Loucy (cell line): Measurements from ENCODE around the gene SLC22A15.

ENCODE experiments used
- EZH2phosphoT487 ChIP-seq: fragments of 200-600 bp; IDR thresholded peaks from 2 replicates; pipeline ENCODE4 v1.6.1; 2018; ENCODE audit warnings: antibody characterized with exemption, mild to moderate bottlenecking, moderate library complexity, borderline replicate concordance
- TF ChIP-seq, protein P1 (sequence below): fragments of 200-600 bp; sonication (generic); conservative IDR thresholded peaks from 2 replicates; pipeline ENCODE4 v1.5.1; 2014; ENCODE audit warnings: mild to moderate bottlenecking, antibody characterized with exemption, low read length

DNA sequence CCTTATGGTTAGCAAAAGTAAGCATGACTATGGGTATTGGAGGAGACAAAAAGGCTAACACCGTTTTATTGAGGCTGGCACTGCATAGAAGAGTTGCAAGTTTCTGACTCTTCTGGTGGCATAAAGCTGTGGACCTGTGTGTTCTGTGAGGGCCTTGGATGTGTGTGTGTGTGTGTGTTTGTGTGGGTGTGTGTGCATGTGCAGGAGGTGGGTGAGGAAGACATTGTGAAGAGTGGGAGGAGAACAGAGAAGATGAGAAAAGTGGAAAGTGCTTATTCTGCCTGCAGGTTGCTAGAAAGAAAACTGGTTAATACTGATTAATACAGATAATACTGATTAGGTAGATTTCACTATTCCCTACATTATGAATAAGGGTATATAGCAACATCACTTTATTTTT, 12.6 kb downstream of the SLC22A15 start:
- TF ChIP-seq, protein P1, sequence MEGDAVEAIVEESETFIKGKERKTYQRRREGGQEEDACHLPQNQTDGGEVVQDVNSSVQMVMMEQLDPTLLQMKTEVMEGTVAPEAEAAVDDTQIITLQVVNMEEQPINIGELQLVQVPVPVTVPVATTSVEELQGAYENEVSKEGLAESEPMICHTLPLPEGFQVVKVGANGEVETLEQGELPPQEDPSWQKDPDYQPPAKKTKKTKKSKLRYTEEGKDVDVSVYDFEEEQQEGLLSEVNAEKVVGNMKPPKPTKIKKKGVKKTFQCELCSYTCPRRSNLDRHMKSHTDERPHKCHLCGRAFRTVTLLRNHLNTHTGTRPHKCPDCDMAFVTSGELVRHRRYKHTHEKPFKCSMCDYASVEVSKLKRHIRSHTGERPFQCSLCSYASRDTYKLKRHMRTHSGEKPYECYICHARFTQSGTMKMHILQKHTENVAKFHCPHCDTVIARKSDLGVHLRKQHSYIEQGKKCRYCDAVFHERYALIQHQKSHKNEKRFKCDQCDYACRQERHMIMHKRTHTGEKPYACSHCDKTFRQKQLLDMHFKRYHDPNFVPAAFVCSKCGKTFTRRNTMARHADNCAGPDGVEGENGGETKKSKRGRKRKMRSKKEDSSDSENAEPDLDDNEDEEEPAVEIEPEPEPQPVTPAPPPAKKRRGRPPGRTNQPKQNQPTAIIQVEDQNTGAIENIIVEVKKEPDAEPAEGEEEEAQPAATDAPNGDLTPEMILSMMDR = no peak
- no peak for TF ChIP-seq EZH2phosphoT487
